Activated CD4-positive, alpha-beta T cell treated with anti-CD3 and anti-CD28 coated beads, Interleukin-2, amount 50 U/mL, for 24 hours (primary cell): Measurements from ENCODE around the gene TMOD1.

Experiments used
- DNase-seq, 2 donors: peaks; one replicate each; pipeline ENCODE4 v3.0.0-alpha.2; 2020; ENCODE audit warnings: low read depth in 1 of 2, low spot score in 1 of 2

TMOD1 gene

DNA sequence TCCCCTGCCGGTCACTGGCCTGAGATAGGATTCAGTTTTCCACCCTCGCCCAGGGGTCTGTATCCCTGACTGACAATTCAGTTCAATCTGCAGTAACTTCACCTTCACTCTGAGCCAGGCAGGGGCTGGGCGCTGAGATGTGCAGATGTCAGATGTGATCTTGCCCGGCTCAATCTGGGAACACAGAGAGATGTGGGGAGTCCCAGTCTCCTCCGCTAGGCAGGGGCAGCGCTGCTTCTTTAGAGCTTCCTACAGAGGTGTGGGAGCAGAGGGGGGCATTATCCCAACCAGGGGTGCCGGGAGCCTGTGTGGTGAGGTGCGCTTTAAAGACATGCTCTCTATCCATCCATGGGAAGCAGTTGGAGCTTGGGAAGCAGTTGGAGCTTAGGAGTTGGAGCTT lies 14.6 kb downstream of the TMOD1 start:
- DNase-seq, result no peak

DNA sequence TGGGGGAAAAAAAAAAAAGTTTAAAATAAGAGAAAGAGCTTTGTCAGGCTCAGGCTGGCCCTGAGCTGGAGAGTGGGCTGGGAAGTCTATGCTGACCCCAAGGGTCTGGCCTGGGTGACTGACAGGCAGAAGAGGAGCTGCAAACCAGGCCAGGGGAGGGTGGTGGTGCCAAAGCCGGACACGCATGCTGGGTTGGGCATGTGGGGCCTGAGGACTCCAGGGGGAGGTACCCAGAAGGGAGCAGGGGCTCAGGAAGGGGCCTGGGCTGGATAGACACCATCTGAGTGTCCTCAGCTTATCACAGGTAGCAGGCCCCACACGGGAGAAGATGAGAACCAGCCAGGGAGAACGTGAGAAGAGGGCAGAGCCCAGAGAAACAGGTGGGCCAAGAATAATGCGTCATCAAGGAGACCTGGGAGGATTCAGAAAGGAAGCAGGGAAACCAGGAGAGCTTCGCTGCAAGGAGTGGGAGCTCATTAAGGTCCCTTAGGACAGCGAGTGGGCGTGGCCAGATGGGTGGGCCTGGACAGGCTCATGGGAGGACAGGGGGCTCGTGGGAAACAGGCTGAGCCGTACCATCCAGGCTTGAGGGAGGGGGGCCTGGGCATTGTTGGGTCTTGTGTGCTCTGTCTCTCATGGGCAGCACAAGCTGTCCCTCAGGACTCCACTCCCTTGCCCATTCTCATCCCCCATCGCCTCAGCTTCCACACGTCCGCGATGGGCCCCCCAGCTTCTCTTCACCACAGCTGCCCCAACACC lies 16.0 kb downstream of the TMOD1 start:
- no peak for DNase-seq

DNA sequence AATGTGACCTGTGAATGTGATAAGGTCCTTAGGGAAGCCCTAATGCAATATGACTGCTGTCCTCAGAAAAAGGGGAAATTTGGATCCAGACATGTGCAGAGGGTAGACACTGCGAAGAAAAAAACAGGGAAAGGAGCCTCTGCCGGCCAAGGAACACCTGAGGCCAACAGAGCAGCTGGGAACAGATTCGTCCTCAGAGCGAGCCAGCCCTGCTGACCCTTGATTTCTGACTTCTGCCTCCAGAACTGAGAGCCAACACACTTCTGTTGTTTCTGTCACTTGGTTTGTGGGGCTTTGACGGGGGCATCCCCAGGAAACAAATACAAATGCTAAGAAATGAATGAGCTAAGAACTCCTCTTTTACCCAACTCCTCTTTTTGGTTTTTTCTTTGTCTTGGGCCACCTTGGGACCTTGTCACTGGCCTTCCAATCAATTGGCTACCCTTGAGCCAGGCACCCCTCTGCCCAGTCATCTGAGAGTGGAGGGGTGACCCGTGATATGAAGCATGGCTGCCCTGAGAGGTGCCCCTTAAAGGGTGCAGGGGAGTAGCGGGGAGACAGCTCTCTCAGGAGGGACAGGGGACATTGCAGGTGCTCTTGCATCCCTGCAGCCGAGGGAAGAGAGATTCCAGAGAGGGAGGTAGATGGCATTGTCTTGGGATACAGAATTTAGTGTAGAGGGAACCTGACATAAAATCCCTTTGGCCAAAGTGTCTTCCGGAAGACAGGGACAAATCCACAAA lies 16.9 kb downstream of the TMOD1 start:
- no peak for DNase-seq

DNA sequence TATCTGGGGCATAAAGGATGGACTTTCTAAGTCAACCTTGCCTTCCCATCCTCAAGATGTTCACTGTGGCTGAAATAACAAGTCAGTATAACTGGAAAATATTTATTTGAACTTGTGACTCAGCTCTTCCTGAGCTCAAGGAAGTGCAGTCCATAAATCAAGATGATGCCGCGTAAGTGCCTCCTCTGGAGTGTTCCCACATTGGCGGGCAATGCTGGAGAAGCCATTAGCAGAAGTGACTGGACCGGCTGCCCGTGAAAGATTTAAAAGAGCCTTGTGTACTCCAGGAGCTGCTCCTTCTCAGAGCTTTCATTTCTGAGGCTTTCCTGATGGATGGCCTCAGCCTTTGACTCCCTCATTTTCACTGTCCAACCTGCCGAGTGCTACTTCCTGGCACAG lies 17.4 kb downstream of the TMOD1 start:
- DNase-seq, result no peak

DNA sequence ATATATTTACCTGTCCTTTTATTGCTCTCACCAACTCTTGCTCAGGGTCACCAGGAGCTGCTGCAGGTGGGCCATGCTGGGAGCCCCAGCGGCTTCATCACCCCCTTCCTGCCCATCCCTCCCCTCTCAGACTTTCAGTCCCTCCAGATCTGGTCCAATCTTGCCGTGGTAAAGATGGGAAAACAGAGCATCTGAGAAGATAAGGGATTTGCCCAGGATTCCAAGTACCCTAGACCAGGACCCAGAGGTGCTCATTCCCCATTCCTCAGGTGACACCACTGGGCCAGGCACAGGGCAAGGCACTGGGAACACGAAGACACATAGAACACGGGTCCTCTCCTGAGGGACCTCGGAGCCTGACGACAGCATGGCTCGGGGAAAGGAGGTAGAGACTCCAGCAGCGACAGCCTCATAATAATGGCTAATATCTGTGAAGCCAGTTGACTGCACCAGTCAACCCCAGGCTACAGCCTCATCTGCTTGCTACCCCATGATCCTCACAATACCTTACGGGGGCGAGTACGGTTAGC lies 18.0 kb downstream of the TMOD1 start:
- no peak for DNase-seq

DNA sequence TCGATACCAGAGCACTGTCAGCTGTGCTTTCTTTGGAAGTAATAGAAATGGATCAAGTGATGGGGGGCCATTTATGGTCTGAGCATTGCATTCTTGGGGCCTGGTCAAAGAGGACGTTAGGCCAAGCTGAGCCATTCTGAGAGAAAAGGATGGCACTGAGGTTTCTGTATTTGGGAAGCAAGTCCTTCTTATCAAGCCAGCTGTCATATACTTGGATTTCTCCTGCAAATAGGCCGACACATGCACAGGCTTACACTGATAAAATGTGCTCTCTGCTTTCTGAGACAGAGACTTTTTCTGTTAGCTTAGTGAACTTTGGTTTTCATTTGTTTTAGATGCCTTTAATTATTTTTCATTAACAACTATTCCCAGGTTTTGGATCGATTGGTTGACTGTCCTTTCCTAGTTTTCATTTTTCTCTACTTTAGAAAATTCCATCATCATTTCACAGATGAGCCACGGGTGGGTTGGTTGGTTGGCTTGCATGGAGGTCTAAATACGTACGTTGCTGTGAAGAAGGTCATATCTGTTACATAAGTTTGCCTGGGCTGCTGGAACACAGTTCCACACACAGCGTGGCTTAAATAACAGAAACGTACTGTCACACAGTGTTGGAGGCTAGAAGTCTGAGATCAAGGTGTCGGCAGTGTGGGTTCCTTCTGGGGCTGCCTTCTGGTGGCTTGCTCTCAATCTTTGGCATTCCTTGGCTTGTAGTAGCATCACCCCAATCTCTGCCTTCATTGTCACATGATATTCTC lies 20.3 kb downstream of the TMOD1 start:
- no peak for DNase-seq

DNA sequence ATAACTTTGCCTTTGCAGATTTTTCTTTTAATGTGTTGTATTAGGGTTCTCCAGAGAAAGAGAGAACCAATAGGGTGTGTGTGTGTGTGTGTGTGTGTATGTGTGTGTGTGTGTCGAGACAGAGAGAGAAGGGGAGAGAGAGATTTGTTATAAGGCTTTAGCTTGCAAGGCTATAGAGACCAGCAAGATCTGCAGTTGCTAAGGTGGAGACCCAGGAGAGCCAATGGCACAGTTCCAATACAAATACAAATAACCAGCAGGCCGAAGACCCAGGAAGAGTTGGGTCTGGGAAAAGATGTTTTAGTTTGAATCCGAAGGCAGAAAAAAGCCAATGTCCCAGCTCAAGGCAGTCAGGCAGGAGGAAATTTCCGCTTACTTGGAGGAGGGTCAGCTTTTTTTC lies 23.0 kb downstream of the TMOD1 start:
- DNase-seq, result no peak

DNA sequence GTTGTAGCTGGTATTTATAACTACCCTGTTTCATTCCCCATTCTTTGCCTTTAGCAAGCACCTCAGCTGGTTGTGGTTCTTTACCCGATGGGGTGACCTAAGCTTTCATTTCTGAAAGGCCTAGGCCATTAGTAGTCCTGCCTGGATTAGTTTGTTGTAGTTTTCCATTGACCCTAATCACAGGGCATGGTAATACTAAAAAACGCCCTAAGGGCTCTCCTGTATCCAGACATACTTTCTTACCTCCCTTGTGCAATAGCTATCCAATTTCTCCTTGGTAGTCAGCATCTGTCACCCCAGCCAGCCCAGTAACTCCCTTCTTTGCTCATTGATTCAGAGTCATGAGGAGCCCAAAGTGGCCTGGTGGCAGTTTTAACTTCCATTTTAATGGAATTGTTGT lies 24.0 kb downstream of the TMOD1 start:
- DNase-seq, result no peak

DNA sequence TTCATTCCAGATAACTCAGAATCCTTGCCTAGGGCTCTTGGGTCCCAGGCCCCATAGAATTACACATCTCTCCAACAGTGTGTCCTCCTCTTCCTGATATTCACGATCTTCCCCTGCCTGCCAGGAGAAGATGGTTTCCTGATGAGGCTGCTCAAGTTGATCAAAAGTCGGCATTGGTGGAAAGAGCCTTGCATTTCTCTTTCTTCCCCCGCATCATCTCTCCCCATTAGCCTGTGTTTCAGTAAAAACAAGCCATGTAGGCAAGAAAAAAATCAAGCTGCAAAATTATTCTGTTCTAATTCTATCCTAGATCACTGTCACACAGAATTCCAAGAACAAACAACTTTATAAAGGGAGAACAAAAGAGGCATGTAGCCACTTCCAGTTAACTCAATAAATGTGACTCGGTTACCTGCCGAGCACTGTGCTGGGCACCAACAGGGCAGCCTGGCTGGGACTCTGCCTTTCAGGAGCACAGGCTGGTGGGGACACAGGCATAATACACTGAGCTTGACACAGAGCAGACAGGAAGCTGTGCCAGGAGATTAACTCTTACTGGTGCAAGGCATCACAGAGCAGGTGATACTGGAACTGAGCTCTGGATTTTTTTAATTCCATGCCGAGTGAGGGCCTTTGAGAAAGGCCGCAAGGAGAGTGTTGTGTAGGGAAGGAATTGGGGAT lies 25.6 kb downstream of the TMOD1 start:
- no peak for DNase-seq

DNA sequence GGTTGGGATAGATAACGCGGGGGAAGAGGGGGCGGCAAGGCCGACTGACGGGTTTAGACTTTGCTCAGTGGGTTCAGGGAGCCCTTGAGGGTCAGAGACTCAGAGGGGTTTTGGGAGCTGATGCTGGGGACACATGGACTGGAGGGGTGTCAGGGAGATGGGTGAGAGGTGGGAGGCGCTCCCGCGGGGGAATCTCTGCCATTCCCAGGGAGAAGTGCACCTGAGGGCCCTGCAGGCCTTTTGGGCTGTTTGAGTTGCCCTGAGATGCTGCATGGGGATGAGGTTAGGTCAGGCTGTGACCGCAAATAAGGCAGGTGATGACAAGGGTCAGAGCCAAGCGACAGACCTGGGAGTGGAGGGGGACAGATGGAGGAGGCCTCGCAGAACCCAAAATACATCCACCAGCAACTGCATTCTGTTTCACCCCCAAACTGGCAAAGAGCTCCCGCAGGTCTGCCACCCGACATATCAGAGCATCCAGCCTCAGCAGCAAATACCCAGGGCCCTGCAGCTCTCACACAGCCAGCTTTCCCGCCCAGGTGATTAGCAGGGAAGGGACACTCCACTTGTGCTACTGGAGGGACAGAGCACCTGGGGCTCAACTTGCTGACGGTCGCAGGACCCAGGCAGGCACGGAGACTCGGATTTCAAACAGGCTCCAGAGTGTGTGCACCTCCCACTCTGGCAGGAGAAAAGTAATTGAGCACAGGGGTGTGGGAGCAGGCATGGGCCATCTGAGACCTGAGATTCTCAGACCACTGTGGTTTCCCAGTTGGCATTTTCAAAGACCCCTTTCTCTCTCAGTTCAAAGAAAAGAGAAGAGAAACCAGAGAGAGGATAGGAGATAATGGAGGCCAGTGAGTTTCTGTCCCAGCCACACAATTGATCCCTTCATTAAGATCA lies 26.4 kb downstream of the TMOD1 start:
- no peak for DNase-seq

DNA sequence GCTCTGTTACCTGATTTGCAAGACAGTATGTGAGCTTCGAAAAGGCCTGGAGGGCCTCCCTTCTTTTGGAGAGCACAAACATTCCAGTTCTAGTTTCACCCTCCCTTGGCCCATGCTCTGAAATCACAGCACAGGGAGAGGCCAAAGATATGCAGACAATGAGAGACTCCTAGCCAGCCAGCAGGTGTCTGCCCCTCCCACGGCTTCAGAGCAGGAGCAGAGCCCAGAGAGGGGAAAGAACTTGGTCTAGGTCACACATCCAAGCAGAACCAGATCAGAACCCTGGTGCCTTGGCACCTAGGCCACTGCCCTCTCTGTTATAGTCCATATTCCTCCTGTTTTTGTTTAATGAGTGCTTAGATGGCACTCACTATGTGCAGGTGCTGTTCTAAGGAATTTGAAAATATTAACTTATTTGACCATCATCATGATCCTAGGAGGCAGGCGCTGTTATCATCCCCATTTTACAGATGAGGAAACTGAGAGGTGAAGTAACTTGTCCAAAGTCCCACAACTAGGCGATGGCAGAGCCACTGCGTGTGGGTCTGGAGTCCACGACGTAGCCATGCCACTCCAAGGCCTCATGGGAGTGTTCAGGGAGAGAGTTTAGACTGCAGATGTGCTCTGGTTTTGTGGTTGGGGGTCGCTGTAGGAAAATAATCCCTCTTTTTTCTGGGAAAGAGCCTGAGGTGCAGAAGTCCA lies 27.2 kb downstream of the TMOD1 start:
- no peak for DNase-seq

DNA sequence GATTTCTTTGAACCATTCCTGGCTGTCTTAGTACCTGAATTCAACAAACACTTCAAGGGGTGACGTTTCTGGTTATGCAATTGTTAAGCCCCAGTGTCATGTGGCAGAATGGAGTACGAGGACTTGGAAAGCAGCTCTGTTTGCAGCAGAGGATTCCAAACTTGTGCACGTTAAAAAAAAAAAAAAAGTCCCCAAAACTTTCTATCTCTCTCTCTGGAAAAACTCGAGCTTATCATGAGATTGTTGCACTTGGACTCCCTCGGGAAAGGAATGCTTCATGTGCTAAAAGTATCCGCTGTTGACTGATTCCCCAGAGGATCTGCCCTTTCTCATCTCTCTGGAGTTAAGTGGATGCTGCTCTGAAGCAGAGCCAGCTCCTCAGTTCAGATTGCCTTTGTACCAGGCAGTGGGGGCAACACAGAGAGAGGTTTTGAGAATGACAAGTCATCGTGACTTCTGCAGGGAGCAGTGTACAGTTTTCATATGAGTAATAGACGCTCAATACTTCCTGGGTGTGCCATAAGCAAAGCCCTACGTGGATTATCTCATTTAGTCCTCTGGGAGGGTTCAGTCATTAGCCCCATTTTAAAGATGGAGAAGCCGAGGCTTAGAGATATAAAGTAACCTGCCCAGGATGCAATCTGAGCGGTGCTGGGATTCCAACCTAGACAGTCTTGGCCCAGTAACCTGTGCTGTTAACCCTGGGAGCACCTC lies 28.1 kb downstream of the TMOD1 start:
- no peak for DNase-seq

DNA sequence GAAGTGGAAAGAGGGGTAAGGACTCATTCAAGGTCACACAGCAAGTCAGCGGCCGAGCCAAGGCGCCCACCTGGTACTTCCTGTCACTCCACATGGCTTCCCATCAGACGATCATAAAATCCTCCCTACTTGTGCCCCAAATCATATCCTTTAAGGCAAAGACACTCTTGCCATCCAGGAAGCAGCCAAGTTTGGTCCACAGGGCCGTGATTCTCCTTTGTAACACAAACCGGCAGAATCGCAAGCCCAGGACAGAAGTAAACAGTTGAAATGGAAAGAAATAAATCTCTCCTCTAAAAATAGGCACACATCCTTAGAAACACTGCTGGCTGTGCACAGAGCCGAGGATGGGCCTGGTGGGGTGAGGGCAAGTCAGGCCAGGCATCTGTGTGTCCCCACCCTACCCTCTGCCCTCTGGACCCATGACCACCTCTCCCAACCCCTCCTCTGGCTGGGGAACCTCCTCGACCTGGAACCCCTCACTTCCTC lies 30.5 kb downstream of the TMOD1 start:
- no peak for DNase-seq

DNA sequence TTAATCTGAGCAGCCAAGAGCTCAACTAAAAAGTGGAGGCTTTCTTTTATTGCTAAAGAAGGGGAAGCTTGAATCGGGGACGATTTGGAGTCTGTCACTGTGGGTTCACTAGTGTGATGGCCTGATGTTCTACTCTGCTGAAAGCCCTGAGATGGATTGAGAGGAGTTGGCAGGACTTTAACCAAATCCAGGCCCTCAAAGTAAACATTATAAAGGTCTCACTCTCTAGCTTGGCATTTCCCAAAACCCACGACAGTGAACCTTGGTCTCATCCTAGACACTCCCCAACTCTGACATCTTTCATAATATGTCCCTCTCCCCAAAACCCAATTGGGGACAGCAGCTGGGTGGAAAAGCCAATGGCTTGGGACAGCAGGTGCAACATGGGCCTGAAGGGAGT lies 32.7 kb downstream of the TMOD1 start:
- no peak for DNase-seq

DNA sequence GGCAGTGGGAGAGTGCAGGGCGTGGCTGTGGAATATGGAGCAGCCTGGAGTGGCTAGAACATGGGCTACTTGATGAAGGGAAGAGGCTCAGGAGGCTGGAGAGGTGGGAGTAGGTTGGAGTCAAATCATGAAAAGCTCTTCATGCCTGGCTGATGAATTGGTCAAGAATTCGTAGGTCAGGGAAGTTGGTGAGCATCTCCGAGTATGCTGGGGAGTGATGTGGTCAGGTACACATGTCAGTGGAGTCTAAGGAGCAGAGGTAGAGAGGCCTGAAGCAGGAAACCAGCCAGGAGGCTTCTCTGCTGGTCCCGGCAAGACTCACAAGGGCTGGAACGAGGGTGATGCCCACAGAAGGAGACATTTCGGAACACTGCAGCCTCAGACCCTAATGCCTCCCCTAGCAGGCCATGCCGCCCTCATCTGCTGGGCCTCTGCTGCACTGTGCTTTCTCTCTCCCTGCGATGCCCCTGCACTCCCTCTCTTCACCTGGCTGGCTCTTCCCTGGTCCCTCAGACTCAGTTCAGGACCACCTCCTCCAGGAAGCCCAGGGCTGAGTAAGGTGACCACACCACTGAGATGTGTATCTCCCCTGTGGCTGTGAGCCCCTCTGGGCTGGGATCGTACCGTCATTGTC lies 33.6 kb downstream of the TMOD1 start:
- no peak for DNase-seq

DNA sequence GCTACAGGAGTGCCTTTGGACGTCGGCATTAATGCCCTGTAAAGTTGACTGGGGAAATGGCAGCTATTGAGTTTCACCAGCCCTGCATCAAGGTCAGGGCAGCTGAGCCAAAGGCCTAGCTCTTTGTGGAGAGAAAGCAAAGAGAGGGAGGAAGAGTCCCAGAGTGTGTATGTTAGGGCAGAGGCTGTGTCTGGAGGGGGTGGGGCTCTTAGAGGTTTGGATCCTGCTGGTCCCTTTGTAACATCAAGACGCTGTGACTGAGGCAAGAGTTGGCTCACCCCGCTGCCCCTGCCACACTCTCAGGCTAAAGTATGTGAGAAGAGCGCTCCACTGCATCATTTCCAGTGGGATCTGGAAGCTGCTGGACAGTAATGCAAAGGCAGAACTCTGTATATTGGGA lies 34.3 kb downstream of the TMOD1 start:
- no peak for DNase-seq

DNA sequence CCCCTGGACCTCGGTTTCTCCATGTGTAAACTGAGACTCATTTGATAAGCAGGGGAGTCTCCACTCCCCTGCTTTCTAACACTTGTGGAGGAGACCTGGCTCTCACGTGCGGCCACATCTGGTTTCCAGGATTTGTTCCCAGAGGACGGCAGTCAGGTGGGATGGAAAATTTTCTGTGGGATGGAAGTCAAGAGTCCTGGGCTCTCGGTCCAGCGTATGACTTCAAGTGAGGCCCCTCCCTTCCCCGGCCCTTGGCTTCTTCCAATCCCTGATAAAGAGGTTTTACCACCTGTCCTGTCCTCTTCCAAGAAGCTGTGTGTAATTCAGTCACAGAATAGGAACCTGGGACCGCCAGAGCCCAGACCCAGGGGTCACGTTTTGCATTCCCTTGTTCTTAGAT lies 35.0 kb downstream of the TMOD1 start:
- DNase-seq, result no peak

DNA sequence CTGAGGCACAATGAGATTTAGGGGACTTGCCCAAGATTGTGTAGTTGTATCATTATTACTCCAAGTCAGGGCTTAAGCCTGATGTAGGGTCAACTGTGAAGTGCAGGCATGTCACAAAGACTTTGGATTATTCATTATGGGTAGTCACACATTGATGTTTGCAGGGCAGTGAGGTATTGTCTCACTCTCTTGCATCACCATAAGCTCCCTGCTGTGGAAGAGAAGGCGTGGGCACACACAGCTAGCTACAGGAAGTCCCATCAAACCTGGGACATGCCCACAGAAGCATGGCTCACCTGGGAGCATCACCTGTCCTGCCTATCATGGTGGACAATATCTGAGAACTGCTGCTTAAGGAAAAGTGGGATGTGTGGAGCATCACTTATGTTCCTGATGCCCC lies 42.1 kb downstream of the TMOD1 start:
- no peak for DNase-seq
